HG03457 (cell line): ENCODE results near the gene HOXA4.

Source experiments
- ATAC-seq: cut with Tn5 transposase; IDR thresholded peaks from one replicate; pipeline ENCODE4 v1.9.1; 2021; ENCODE audit warnings: moderate number of reproducible peaks; ENCODE audit not compliant: unreplicated experiment

HOXA4 gene

GRCh38 chr7:27169658-27170425, 39.3 kb upstream of the HOXA4 start:
- ATAC-seq, result no peak

GRCh38 chr7:27168265-27168947, 37.8 kb upstream of the HOXA4 start:
- no peak for ATAC-seq

- ATAC-seq, result no peak
Measured at GRCh38 chr7:27167916-27168264, 37.3 kb upstream of the HOXA4 start.

GRCh38 chr7:27166531-27167505, 36.3 kb upstream of the HOXA4 start:
- ATAC-seq, result no peak

- ATAC-seq, result no peak
Measured at GRCh38 chr7:27165996-27166530, 35.5 kb upstream of the HOXA4 start.

- ATAC-seq, result no peak
Measured at GRCh38 chr7:27165089-27165995, 34.8 kb upstream of the HOXA4 start, which contains the start of gene HOXA9. HOXA9 (minus strand) TSS chr7:27165537; CDS start chr7:27165457, 80 bp downstream.

GRCh38 chr7:27164367-27165088, 34.0 kb upstream of the HOXA4 start:
- no peak for ATAC-seq

- ATAC-seq, result no peak
Measured at GRCh38 chr7:27164045-27164366, 33.4 kb upstream of the HOXA4 start.

GRCh38 chr7:27163288-27164044, 32.9 kb upstream of the HOXA4 start:
- no peak for ATAC-seq

GRCh38 chr7:27162561-27163287, 32.2 kb upstream of the HOXA4 start:
- no peak for ATAC-seq

- no peak for ATAC-seq
Measured at GRCh38 chr7:27161721-27162560, 31.4 kb upstream of the HOXA4 start.

GRCh38 chr7:27161214-27161720, 30.7 kb upstream of the HOXA4 start:
- ATAC-seq, result no peak

GRCh38 chr7:27160546-27161213, 30.1 kb upstream of the HOXA4 start:
- no peak for ATAC-seq

GRCh38 chr7:27160145-27160545, 29.6 kb upstream of the HOXA4 start:
- ATAC-seq, result no peak

GRCh38 chr7:27159266-27160144, 28.9 kb upstream of the HOXA4 start:
- no peak for ATAC-seq
